ENCODE results near the gene SENP5.
A peak's percentile ranks its signal among the peaks of the same experiment; 100 is the strongest.

Gene SENP5

DNA sequence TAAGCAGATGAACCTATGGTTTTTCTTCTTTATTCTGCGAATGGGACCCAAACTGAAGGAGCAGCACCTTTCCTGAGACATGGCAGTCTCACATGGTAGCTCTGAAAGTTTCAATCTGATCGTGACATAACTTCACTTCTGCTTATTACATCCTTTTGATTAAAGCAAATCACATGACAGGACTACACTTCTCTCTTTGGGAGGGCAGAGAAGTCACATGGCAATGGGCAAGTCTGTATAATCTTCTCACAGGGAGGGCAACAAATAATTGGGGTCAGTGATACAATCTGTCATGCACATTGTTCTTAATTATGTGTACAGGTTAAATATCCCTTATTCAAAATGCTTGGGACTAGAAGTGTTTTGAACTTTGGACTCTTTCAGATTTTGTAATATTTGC, 53.0 kb downstream of the SENP5 start:
- no peak for DNase-seq (ENCODE audit: low spot score)
- TF ChIP-seq, protein P1, sequence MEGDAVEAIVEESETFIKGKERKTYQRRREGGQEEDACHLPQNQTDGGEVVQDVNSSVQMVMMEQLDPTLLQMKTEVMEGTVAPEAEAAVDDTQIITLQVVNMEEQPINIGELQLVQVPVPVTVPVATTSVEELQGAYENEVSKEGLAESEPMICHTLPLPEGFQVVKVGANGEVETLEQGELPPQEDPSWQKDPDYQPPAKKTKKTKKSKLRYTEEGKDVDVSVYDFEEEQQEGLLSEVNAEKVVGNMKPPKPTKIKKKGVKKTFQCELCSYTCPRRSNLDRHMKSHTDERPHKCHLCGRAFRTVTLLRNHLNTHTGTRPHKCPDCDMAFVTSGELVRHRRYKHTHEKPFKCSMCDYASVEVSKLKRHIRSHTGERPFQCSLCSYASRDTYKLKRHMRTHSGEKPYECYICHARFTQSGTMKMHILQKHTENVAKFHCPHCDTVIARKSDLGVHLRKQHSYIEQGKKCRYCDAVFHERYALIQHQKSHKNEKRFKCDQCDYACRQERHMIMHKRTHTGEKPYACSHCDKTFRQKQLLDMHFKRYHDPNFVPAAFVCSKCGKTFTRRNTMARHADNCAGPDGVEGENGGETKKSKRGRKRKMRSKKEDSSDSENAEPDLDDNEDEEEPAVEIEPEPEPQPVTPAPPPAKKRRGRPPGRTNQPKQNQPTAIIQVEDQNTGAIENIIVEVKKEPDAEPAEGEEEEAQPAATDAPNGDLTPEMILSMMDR (IDR thresholded peaks at IDR 0.05; ENCODE audit: extremely low read depth, missing control alignments): no peak

DNA sequence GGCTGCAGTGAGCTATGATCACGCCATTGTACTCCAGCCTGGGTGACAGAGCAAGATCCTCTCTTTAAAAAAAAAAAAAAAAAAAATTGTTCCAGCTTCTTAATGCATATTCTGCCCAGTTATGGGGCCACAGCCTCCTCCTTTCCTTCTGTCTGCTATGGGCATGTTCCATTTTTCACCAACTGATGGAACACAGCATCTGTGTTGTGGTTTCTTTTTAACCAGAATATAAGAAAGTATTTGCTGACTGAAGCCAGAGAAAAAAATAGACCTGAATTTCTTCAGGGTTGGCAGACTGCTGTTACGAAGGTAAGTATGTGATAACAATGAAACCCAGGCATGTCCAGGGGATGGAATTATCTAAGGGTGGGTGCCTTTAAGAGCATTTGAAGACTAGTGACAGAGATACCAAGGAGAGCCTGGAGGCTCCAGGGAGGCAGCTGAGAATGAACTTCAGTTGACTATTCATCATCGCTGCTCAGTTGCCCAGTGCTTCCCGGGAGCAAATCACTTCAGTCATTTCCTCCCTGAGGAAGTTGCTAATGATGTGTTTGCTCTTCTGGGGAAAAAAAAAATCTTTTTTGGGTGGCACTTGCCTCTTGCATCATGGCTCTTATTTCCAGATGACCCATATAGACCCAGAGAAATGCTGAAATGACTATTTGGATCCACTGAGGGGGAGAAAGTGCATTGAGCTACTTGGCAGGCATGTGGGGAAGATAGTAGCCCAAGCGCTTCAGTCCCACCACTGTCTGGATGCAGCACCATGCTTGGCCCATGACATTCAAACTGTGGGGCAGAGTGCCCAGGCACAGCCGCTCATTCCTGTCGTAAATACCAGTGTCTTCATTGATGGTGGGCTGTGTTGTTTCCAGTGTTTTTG, 60.1 kb downstream of the SENP5 start:
- TF ChIP-seq, protein P1 (IDR thresholded peaks at IDR 0.05; ENCODE audit: extremely low read depth, missing control alignments): no peak
- DNase-seq (ENCODE audit: low spot score): no peak

DNA sequence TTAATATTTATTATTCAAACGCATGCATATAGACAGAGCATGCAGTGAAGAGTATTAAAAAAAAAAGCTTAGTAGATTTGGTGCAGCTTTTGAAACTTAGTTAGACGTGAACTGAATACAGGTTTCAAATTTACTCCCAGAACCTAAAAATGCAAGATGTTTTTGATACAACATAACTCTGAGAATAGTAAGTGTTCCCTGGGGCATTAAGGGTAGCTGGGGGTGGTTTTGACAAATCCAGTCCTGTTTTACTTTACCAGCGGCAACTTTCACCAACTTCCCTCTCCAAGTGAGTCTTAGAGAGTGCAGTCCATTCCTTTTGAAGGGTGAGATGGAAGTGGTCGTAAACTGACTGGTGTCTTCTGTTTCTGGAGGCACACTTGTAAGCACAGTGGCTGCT, 63.4 kb downstream of the SENP5 start:
- TF ChIP-seq, protein P1 (IDR thresholded peaks at IDR 0.05; ENCODE audit: extremely low read depth, missing control alignments): no peak
- DNase-seq (ENCODE audit: low spot score): no peak

DNA sequence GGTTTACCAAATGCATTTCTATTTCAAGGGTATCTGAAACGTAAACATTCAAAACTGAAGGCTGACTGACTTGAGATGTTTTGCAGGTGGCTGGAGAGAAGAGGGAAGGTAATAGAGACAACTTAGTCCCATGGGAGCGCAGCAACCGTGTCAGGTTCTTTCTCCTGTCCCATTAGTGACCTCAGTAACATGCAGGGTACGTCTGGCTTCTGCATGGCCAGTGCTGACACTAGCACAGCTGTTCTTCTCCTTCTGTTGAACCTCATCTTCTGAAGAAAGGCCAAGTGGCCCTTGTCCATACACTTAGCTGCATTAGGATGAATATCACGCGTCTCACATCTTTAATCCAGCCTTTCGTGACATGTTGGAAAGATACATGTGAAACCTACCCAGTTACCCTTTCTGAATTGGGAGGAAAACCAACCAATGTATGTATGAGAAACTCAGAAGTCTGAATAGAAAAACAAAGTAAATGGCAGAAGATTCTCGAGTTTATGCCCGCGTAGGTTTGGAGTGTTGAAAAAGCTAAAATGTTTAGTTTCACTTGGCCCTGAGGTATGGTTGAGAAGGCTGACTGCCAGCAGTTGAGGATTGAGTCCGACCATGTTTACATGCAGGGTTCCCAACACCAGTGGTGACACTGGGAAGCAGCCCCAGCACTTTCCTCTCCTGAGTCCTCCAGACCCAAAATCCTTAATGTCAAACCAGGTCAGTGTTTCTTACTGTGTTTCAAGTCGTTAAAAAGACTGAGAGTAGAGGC, 64.3 kb downstream of the SENP5 start:
- TF ChIP-seq, protein P1 (IDR thresholded peaks at IDR 0.05; ENCODE audit: extremely low read depth, missing control alignments): no peak
- peak; percentile 30 for DNase-seq (ENCODE audit: low spot score)

GRCh38 chr3:196932600-196932999, 64.9 kb downstream of the SENP5 start:
- TF ChIP-seq, protein P1 (IDR thresholded peaks at IDR 0.05; ENCODE audit: extremely low read depth, missing control alignments): no peak
- peak; percentile 49 for DNase-seq (ENCODE audit: low spot score)

- DNase-seq (ENCODE audit: low spot score): no peak
- TF ChIP-seq, protein P1 (IDR thresholded peaks at IDR 0.05; ENCODE audit: extremely low read depth, missing control alignments): no peak
Observed at GRCh38 chr3:196936288-196936687, 68.6 kb downstream of the SENP5 start.

DNA sequence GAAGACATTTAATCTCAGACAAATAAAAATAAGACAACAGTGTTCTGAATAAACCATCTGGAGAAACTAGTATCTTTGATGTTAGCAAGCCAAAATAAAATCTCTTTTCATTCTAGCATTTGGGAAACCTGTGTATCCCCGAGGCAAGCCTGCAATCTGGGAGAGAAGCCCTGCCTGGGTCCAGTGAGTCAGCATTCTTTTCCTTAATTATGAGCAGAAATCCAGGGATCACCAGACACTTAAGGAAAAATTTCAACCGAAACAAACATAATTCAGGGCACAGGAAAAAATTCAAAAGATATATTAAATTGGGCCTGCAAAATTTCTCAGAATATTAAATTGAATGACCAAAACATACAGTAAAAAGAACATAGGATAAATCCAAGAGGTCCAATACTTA, 70.4 kb downstream of the SENP5 start:
- TF ChIP-seq, protein P1 (IDR thresholded peaks at IDR 0.05; ENCODE audit: extremely low read depth, missing control alignments): no peak
- no peak for DNase-seq (ENCODE audit: low spot score)

Measured in GM20000 (cell line).